Thyroid gland (tissue), 4 donors: ENCODE data around the gene RARA.
A peak's percentile ranks its signal among the peaks of the same experiment; 100 is the strongest.

Experiments
- POLR2A ChIP-seq, 2 donors: fragments of 450-650 bp; IDR thresholded peaks; one replicate each; pipeline ENCODE4 v1.6.1; 2017; ENCODE audit warnings: antibody characterized with exemption in 2 of 2, mild to moderate bottlenecking in 2 of 2, moderate library complexity in 1 of 2
- TF ChIP-seq, protein P1 (sequence below), 6 experiments: fragments of 200-600 bp in 3 of 6; fragments of 450-650 bp in 3 of 6; sonication (generic) in 3 of 6; IDR thresholded peaks; one replicate each; pipeline ENCODE4 v1.5.1; 2016 to 2019; ENCODE audit warnings: antibody characterized with exemption in 6 of 6, mild to moderate bottlenecking in 2 of 6, inconsistent platforms in 1 of 6, moderate library complexity in 1 of 6

DNA sequence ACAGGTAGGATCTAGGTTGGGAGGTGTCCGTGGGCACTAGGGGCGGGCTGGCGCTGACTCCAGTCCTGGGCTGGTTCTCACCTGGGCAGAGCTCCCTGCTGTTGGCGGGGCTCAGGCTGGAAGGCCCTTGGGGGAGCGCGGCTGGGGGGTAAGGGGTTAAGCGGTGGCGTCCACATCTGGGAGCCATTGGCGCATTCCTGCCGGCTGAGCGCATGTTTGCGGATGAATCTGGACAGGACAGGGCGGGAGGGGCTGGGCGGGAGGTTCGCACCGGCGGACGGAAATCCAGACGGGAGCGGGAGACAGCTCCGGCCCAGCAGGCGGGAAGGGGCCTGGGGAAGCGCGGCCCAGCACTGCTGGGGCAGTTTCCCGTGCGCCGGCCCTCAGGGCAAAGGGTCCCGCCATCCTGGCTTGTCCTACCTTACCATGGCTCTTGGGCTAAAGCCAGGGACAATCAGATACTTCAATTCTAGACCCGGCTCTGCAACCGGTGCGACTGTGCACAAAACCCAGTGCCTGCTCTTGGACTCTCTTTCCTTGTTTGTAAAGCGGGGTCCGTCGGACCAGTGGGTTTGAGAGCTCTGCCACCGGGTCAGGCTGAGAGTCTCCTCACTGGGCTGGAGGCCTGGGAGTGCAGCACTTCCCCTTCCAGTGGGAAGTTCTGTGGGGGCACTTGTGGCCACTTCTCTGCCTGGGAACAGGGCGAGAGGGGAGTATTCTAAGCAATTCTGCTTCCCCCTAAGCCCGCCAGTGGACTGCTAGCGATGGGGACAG is 7.8 kb downstream of the RARA start:
- TF ChIP-seq, protein P1, sequence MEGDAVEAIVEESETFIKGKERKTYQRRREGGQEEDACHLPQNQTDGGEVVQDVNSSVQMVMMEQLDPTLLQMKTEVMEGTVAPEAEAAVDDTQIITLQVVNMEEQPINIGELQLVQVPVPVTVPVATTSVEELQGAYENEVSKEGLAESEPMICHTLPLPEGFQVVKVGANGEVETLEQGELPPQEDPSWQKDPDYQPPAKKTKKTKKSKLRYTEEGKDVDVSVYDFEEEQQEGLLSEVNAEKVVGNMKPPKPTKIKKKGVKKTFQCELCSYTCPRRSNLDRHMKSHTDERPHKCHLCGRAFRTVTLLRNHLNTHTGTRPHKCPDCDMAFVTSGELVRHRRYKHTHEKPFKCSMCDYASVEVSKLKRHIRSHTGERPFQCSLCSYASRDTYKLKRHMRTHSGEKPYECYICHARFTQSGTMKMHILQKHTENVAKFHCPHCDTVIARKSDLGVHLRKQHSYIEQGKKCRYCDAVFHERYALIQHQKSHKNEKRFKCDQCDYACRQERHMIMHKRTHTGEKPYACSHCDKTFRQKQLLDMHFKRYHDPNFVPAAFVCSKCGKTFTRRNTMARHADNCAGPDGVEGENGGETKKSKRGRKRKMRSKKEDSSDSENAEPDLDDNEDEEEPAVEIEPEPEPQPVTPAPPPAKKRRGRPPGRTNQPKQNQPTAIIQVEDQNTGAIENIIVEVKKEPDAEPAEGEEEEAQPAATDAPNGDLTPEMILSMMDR (IDR thresholded peaks at IDR 0.05), result no peak
- TF ChIP-seq POLR2A (IDR thresholded peaks at IDR 0.05), result peak in 1 of 2 donors; percentile 41
